Measurements from ENCODE around the gene ZSCAN16. TPM values are rescaled to one million over a fixed set of nuclear protein-coding genes. Genes with fewer than 3 reads are reported as not detected.

The ZSCAN16 gene
- total and polyA plus RNA-seq, 9 of the 15 experiments (the other 6 are each of a cell fraction or from before 2014, with no cell fraction given): 0.08 TPM; not detected in 8

DNA sequence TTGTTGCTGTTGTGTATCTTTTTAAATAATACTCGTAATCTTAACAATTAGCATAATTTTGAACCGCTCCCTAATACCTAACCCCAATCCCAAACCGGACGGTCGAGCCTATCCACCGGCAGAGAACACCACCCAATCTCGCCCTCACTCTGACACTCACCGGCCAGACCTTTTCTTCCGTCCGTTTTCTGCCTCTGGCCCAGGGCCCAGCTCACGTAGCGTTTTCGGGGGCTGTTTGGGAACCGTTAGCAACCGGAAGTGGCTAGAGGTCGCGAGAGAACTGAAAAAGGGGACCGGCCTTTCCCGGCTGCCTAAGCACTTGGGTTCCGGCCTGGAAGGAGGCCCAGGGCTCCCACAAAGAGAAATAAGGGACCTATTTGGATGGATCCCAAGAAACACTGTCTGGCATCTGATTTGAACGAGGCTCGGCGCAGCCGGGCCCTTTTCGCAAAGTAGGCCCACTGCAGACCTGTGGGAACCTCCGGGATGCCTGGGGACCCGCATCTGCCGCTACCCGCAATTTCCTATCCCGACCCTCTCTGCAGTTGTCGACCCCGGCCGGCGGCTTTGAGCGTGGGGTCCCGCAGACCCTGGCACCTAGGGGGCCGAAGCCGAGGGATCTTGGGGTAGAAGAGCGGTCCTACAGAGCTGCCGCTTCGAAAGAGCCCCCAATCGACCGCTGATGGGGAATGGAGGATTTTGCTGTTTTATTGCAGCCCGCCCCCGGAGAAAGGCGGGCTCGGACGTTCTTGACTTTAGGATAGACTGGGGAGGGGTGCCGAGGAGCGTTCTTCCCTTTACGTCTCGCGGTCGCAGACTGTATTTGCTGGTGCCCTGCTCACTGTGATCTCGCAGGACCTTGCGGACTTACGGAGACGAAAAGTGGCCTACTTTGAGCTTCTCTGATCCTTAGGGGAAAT, 12.4 kb downstream of the ZSCAN16 start (continued):
- TF ChIP-seq ZNF695 (CRISPR knock-in tag; IDR thresholded peaks at IDR 0.05) (no peak), ZNF518B (CRISPR knock-in tag; IDR thresholded peaks at IDR 0.05) (no peak), ZC3H4 (CRISPR knock-in tag; IDR thresholded peaks at IDR 0.05; ENCODE audit: borderline replicate concordance) (no peak), TCF7 (IDR thresholded peaks at IDR 0.05; ENCODE audit: borderline replicate concordance) (peak; percentile 70; the same call in 1 of the 2 replicates), ZNF75A (CRISPR knock-in tag; IDR thresholded peaks at IDR 0.05) (no peak), RB1 (IDR thresholded peaks at IDR 0.05; ENCODE audit: low read depth) (peak; percentile 89), RCOR1 (IDR thresholded peaks at IDR 0.05; ENCODE audit: borderline replicate concordance in 1 of 2, low read depth in 2 of 2, low read length in 2 of 2) (peak; percentile 77 to 93; a peak in 3 of 4 replicates), TSC22D4 (tag; IDR thresholded peaks at IDR 0.05) (no peak), ZNF280B (CRISPR knock-in tag; IDR thresholded peaks at IDR 0.05) (no peak), SUPT5H (IDR thresholded peaks at IDR 0.05) (peak; percentile 93), STAG1 (CRISPR knock-in tag; IDR thresholded peaks at IDR 0.05; ENCODE audit: borderline replicate concordance) (no peak), ZFP36 (IDR thresholded peaks at IDR 0.05; ENCODE audit: low read depth, low read length, partially characterized antibody) (peak; percentile 28), NR2C2 (CRISPR knock-in tag; IDR thresholded peaks at IDR 0.05) (peak; percentile 92), NR2C2 (tag; IDR thresholded peaks at IDR 0.05) (peak; percentile 99), ZNF589 (CRISPR knock-in tag; IDR thresholded peaks at IDR 0.05; ENCODE audit: low read depth) (peak; percentile 95), ZNF740 (CRISPR knock-in tag; IDR thresholded peaks at IDR 0.05) (peak; percentile 12; the same call in 1 of the 2 replicates), ZNF740 (tag; IDR thresholded peaks at IDR 0.05) (no peak), KLF16 (IDR thresholded peaks at IDR 0.05) (no peak), ASH1L (IDR thresholded peaks at IDR 0.05; ENCODE audit: borderline replicate concordance, low read depth, partially characterized antibody) (no peak), SMARCA5 (IDR thresholded peaks at IDR 0.05) (no peak)
- TF ChIP-seq, protein P1, sequence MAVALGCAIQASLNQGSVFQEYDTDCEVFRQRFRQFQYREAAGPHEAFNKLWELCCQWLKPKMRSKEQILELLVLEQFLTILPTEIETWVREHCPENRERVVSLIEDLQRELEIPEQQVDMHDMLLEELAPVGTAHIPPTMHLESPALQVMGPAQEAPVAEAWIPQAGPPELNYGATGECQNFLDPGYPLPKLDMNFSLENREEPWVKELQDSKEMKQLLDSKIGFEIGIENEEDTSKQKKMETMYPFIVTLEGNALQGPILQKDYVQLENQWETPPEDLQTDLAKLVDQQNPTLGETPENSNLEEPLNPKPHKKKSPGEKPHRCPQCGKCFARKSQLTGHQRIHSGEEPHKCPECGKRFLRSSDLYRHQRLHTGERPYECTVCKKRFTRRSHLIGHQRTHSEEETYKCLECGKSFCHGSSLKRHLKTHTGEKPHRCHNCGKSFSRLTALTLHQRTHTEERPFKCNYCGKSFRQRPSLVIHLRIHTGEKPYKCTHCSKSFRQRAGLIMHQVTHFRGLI (CRISPR knock-in tag; IDR thresholded peaks at IDR 0.05): 0 out of 2 replicates have a peak, but pooled peaks have one; percentile 8
